SW 1271 (cell line): ENCODE measurements around the gene MYH7B.

ENCODE experiments used
- DNase-seq, 2 experiments: peaks; one replicate each; lab custom pipeline; 2025; lab: John Stamatoyannopoulos, UW

Gene MYH7B

DNA sequence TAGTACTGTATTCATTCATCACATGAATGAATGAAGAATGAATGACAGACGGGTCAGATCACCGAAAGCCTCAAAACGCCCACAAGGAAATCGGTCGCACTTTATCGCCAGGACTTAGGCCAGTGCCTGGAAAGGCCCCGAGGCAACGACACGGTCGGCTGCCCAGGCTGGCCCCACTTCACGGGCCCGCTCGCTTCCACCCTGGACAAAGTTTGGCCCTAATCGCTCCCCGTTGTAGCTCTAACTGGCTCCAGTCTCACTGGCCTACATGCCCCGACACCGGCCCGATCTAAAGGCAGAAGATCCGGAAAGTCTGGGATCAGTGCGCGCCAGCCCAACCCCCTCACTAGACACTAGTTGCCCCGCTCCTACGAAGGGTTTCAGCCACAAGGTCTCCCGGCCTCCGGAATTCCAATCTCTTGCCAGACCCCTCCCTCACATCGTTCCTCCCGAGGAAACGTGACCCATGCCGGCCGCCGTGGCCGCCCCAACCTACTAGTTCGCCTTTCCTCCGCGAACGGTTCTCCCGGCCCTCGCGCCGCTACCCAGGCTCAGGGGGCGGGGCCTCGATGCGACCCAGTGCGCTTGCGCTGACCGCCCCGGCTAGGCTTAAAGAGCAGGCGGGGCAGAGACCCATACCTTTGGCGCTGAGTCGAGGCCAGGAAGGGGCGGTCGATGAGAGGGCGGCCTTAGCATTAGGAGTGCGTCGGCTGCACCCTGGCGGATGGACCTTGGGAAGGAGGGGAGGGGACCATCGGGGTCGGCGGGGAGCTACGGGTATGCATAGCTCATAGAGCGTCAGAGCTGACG is at the start of gene MYH7B, which contains the start of gene GSS:
TSS of gene MYH7B (plus strand) at position 638 of the 810 bp plus-strand sequence. CDS start 22,138 bp downstream, outside the sequence.
TSS of gene GSS (minus strand) at position 576 of the 810 bp plus-strand sequence. CDS start 3,954 bp downstream, outside the sequence.
- peak; percentile 100 for DNase-seq

DNA sequence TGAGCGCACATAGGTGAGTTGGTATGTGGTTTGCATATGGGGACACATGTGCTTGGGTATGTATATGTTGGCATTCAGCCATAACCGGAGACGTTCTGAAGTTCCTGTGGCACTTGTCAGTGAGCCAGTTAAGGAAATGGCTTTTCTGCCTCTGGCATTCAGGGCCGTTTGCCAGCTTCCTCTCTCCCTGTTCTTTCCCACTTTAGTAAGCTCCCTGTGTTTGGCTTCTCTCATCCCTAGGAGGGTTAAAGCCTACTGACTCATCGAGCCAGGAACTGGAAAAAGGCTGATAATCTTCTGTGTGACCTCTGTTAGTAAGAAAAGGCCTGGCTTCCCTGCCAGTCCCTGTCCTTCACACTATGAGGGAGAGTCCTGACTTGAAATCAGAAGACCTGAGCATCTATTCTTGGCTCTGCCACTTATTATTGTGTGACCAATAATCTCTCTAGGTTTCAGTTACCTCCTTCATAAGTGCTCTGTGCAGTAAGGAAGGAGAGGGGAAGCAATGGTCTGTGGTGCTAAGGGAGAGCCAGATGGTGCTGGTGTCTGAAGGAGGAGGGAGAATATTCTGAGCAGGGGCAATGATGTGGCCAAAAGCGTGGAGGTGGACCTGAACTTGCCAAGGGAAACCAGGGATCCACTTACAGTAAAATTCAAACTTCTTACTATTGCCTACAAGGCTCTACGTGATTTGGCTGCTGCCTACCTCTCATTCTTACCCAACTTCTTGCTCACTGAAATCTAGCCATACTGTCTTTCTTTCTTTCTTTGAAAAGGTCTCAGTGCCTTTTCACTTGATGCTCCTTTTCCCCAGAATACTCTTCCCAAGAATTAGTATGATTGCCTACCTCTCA is 47.8 kb upstream of the MYH7B start:
- DNase-seq: peak; percentile 99 to 100

DNA sequence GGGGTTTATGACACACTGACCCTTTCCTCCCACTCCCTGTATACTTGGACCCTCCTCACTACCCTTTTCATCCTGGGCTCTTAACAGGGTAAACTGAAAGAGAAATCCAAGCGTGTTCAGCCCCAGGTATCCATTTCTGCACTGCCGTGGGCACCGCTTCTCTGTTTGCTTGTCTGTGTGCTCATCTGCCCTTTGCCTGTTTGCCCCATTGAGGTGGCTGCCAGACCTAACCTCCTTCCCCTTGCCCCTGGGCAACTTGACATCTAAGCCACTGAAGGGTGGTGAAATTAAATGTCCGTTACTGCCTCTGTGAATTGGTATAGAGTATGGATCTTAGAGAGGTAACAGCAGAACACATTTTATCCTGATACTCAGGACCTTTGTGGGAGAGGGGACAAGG is 40.5 kb upstream of the MYH7B start:
- DNase-seq: no peak

DNA sequence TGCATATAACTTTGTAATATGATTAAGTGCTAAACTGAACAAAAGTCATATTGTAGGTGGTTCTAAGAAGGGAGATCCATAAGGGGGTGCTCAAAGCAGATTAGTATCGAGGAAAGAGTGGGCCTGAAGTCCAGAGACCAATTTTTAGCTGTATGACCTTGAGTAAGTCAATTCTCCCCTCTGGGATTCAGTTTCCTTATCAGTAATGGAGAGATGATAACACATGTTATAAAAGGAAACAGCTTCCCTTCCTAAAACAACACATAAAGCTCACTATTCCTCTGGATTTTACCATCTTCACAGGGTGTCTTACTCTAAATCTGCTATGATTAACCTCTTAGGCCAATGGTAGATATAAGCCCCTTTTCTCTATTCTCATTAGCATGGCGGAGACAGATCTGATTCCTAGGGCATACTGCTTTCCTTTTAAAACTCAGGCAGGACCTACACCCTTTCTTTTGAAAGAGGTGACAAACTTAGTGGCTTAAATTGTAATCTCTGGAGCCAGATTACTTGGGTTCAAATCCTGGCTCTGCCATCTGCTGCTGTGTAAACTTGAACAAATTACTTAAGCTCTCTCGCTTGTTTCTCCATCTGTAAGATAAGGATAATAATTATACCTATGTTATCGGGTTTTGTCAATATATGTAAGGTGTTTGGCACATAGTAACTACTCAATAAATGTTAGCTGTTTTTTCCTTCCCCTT is 39.8 kb upstream of the MYH7B start:
- DNase-seq: no peak

DNA sequence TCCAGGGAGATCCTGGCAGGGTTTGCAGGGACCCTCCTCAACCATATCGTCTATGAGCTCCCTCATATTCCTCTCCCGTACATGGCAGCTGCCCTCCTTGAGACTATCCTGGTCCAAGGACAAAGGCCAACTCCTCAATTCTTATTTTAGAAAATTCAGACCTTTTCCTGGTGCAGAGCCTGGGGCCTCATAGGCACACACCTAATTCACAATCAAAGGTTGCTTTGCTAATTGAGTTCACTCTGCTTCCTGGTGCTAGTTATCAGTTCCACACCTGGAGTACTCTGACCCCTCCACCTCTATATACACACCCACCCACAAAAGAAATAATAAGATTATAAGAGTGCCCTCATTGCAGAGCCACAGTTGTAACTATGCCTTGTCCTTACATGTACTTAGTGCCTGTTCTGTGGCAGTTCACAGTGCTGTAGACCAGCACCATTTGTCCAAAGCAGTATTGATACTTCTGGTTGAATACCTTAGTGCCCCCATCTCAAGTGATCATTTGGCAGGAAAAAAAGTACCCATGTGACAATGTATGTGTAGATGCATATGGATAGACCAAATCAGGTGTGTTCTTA is 38.8 kb upstream of the MYH7B start:
- DNase-seq: no peak

DNA sequence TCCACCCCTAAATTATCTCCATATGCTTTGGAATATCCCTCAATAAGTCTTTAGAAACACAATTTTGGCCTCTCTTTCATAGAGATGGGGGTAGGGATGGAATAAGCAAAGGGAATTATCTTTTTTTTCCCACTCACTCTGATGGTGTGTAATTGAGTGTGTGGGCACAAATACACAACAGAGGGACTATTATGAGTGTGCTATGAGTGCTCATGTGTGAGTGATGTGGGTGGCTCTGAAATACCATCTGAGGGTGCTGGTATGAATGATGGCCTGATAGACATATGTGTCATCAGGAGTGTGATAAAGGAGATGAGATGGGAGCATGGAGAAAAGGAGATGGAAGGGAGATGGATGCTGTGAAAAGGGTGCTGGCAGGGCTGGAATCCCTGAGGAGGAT is 35.6 kb upstream of the MYH7B start:
- DNase-seq: no peak

DNA sequence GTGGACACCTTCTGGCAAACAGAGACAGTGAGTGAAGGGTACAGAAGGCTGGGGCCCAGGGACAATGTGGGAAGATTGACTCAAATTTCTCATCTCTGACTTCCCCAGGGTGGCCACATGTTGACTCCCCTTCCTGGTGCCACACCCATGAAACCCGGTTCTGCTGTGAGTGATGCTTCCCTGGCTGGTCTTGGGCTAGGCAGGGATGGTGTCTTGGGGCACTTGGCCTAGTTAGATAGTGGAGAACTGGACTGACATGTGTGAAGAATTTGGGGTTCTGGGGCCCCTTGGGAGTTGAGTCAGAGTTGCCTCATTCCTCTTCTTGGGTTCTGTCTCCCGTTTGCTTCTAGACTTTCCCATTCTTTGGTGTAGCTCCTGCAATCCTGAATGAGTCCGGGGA is 34.2 kb upstream of the MYH7B start:
- no peak for DNase-seq

DNA sequence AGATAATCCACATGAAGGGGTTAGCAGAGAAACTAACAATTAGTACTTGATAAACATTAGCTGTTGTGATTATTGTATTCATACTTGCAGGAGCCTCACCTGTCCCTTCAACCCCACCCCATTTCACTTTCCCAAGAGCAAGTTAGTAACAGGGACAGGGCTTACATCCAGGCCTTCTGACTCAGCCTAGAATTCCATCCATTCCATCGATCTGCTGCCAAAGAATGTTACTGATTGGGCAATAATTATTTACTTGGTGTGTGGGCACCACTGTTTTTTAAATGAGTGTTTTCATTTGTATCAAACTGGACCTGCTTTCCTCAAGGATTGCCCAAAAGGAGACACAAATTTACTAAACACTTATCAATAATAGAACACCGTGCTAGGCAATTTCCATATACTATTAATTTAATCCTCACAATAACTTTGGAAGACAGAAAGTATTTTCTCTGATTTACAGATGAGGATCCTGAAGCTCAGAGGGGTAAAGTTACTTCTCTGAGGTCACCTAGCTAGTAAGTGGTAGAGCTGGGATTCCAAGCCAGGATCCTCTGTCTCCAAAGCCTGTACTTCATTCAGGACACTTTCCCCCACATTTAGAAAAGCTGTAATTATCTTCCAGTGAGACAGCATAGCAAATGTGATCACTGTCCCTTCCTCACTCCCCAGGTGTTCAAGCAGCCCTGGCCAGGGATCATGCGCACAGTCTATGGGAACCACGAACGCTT is 32.9 kb upstream of the MYH7B start:
- peak; percentile 76 to 96 for DNase-seq

DNA sequence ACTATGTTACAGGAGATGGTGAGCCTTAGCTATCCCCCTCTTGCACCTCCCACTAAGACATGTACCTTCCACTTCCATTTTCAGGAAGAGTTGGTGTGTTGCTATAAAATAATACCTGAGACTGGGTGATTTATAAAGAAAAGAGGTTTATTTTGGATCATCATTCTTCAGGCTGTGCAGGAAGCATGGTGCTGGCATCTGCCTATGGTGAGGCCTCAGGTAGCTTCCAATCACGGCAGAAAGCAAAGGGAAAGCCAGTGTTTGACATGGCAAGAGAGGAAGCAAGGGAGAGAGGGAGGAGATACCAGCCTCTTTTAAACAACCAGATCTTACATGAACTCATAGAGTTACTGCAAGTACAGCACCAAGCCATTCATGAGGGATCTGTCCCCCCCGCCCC is 32.3 kb upstream of the MYH7B start:
- DNase-seq: no peak

DNA sequence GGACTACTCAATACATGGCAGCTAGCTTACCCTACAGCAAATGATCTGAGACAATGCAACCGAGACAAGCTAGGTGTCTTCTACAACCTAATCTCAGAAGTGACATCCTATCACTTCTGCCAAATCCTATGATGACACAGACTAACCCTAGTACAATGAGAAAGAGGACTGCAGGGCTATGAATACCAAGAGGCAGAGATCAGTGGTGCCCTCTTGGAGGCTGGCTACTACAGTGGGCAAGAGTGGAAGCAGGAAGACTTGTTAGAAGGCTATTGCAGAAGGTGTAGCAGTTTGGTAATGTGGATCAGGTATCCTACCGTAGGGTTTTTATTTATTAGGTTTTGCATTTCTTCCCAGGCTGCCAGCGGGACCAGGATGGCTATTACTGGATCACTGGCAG is 30.3 kb upstream of the MYH7B start:
- DNase-seq: no peak

DNA sequence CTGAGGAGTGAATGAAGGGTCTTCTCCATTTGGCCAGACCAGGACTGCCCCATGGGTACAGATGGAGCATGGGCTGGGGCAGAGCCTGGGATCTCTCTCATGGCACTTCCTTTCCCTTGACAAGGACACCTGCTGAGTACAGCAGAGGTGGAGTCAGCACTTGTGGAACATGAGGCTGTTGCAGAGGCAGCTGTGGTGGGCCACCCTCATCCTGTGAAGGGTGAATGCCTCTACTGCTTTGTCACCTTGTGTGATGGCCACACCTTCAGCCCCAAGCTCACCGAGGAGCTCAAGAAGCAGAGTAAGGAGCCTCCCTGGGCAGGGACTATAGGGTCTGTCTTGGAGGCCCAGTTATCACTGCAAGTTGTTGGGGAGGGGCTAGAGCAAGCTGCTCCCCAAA is 29.7 kb upstream of the MYH7B start:
- DNase-seq: no peak

DNA sequence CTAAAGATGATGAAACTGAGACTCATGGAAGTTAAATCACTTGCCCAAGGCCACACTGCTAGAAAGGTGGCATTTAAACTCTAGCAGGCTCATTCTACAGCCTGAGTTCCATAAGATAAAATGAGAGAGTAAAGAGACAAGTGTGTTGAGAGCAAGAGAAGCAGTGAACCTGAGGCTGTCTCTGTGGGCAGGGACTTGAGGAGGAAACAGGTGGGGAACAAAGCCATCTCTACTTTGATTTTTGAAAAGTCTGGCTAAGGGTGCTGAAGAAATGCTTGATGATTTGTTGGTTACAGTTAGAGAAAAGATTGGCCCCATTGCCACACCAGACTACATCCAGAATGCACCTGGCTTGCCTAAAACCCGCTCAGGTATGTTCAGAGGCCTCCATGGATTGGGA is 29.1 kb upstream of the MYH7B start:
- no peak for DNase-seq

DNA sequence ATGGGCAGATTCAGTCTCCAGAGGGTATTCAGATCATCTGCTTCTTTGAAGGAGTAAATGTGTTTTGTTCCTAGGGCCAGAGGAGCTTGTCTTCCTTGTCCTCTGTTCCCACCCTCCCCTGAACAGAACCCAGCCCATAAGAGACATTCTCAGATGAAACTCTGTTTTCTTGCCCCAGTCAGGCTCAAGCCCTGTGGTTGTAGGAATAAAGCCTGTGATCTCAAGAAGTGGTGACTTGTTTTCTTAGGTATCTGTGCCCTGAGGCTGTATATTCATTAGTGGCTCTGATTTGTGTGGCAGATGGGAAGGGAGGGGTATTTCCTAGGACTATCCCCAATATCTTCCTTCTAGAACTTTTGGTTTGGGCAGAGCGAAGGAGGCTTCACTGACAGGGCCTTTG is 27.9 kb upstream of the MYH7B start:
- DNase-seq: no peak

DNA sequence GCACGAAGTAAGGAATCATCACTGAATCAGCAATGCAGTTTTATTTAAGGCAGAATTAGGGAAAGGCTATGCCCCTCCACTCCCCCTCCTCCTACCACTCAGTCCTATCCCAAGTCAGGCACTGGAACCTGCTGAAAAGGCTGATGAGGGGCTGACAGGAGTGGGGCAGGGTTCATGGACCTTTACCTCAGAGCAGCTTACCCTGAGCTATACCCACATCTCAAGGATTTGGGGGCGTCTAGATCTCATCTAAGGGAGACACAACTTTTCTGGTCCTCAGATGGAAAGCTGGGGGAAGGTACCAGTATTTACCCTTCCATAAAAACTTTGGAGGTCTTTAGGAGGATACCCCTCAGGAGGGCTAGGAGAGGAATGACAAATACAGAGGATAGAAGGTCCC is 27.3 kb upstream of the MYH7B start:
- DNase-seq: no peak

DNA sequence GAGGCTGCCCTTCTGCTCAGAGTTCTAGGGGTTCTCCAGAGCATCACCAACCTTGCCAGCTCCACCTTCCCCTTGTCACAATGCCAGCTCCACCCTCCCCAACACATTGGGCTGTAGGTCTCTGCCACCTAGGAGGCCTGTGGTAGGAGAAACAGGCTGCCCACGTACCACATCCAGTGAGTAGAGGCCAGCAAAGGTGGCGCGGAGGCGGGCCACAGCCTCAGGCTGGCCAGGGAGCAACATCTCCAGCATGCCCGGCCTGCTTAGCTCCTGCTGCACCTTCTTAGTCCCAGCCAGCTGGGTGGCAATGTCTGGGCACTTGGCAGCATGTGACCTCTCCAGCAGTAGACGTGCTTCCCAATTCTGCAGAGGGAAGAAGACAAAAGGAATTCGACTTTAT is 23.9 kb upstream of the MYH7B start:
- DNase-seq: no peak

DNA sequence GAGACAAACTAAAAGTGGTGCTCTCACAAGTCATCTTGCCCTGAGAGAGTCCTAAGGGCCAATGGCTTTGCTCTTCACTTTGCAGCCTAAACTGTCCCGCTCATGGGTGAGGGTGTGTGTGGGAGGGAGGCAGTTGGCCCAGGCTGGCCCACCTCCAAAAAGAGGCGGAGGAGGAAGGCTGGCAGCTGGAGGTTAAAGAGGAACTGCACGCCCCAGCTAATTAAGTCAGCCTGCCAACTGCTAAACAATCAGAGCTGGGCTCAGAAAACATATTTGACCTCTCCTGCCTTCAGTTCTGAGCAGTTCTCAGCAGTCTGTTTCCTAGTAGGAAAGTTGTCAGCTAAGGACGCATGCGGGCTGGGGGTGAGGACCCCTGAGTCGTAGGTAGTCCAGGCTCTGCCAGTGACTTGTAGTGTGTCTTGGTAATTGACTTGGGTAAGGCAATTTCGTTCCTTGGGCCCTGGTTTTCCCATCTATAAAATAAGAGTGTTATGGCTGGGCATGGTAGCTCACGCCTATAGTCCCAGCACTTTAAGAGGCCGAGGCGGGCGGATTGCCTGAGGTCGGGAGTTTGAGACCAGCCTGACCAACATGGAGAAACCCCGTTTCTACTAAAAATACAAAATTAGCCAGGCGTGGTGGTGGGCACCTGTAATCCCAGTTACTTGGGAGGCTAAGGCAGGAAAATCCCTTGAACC is 17.1 kb upstream of the MYH7B start:
- DNase-seq: no peak

DNA sequence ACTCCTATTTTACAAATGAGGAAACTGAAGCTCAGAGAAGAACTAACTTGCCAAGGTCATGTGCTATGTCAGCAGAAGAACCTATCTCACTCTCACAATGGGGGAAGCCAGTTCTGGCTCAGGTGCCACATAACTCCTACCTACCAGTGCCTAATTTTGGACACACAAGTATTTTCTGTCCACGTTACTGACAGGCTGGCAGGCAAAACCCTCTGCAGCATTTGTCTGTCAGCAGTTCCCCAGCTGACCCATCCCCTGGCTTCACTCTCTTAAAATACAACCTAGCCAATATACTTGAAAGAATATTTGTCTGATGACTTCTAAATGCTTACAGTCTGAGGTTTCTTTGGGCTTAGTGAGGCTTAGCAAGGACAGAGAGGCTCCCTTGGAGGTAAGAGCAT is 15.6 kb upstream of the MYH7B start:
- no peak for DNase-seq

DNA sequence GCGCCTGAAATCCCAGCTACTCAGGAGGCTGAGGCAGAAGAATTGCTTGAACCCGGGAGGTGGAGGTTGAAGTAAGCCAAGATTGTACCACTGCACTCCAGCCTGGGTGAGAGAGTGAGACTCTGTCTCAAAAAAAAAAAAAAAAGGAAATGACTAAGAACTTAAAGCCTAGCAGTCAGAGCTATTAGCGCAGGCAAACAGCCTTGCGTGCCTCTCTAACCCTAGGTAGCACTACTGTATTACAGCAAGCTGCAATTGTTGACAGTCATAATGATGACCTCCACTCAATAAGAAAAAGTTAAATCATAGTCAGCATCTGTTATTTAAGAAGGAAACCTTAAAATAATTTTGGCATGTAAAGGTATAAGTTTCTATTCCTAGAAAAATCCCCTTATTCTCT is 14.4 kb upstream of the MYH7B start:
- no peak for DNase-seq

DNA sequence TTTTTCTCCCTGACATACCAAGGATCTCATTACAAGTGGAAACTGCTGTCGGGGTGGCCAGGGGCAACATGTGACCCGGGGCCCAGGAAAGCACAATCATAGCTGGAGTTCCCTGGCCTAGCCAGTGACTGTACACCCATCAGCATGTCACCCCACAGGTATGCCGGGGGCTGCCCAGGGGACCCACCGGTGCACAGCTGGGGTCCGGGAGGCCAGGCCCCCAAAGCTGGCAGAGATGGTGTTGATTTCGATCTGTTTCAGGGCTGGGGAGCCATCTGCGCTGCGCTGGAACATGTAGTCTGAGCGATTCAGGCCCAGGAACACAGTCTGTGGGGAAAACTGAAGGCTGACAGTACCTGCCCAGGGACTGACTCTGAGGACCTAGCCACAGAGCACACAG is 13.4 kb upstream of the MYH7B start:
- no peak for DNase-seq

DNA sequence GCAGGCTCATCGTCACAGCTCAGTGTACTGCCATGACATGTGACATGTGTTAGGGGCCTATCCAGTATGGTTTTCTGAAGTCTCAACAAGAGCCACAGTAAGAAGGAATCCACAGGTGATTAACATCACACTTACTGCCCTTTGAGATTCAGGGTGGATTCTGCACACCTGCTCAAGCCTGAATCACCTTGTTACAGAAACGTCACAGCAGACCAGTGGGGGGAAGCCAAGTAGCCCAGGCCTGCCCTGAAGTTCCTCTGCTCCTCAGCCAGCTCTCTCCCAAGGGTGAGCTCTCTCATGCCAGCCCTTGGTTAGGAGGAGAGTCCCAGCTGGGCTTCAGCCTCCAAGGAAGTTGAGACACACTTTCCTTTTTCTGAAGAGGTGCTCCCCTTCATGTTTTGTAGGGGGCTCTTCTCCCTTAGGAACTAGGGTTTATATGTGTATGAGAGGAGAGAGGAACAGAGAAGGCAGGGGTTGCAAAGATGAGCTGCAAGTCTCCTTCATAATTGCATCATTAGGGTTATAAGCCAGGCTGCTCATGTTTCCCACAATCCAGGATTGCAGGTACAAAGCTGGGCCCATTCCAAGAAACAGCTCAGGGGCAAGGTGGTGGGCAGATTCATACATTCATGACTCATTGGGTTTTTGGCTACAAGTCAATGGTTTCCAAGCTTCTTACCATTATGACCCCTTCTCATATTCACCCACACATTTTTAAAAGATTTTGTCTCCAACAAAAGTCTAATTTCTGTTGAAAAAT is 11.7 kb upstream of the MYH7B start:
- DNase-seq: no peak
